ENCODE measurements around the gene MAGED1.

Gene MAGED1

GRCh38 chrX:51852096-51852495, 41.3 kb upstream of the MAGED1 start:
- no peaks in the 10 kb centered on the region for H3K9me2 ChIP-seq (replicated peaks; ENCODE audit: insufficient read depth, low read length)
- H4K20me1 ChIP-seq (ENCODE audit: insufficient read depth, low read length): no peaks in the 10 kb centered on the region
- no peak for DNase-seq
- H3K9me3 ChIP-seq (replicated peaks; ENCODE audit: insufficient read depth, low read length): no peaks in the 10 kb centered on the region
- H3K4me1 ChIP-seq (ENCODE audit: low read length): peaks cover 15% of the 10 kb centered on the region
- H3K79me2 ChIP-seq (ENCODE audit: low read length): no peaks in the 10 kb centered on the region
- 0 out of 2 replicates have a peak overlapping the region, but pooled peaks have one; percentile 51 for H2AFZ ChIP-seq (ENCODE audit: low read length)
- peak overlapping the region; percentile 46; the same call in 1 of the 2 replicates for H3K27ac ChIP-seq (ENCODE audit: low read length)
- peaks cover 11% of the 10 kb centered on the region; the same call in 1 of the 2 replicates for H3F3A ChIP-seq (ENCODE audit: insufficient read depth, low read length)
- TF ChIP-seq CTCF (IDR thresholded peaks at IDR 0.05; ENCODE audit: low read length): no peak
- no peak for TF ChIP-seq EZH2phosphoT487 (IDR thresholded peaks at IDR 0.05; ENCODE audit: low read length)
- no peak for TF ChIP-seq EZH2 (optimal IDR thresholded peaks at IDR 0.05; ENCODE audit: low read depth, low read length)
- peak overlapping the region; percentile 47 for H3K4me2 ChIP-seq (ENCODE audit: low read depth, low read length)
- no peak overlapping the region for H3K4me3 ChIP-seq (ENCODE audit: low read length)
- H3K9ac ChIP-seq (ENCODE audit: low read length): no peak overlapping the region
- H3K27me3 ChIP-seq (replicated peaks; ENCODE audit: insufficient read depth, low read length): no peaks in the 10 kb centered on the region
- H3K36me3 ChIP-seq (replicated peaks; ENCODE audit: insufficient read depth, low read length): no peaks in the 10 kb centered on the region

DNA sequence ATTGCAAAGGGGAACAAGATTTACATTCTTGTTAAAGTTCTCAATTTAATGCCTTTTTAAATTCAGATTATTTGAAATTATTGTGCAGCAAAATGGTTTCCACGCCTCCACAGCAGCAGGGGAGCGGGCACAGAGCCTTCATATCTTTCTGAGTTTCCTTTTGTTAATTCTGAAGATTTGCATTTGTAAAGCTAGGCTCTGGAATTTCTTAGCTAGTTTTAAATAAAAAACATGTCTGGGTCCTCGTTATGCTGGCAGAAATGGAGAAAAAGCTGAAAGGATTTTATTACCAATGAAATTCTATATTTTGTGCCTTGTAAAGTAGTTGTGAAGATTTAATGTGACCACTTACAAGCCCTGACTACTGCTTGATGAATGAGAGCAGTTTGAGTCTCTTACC, 40.8 kb upstream of the MAGED1 start:
- Histone ChIP-seq H3K9ac (ENCODE audit: low read length) (no peak overlapping the region), H3K27me3 (replicated peaks; ENCODE audit: insufficient read depth, low read length) (no peaks in the 10 kb centered on the region), H3K27ac (ENCODE audit: low read length) (no peak overlapping the region), H3K79me2 (ENCODE audit: low read length) (no peaks in the 10 kb centered on the region), H3K4me3 (ENCODE audit: low read length) (no peak overlapping the region), H3K9me2 (replicated peaks; ENCODE audit: insufficient read depth, low read length) (no peaks in the 10 kb centered on the region), H3K4me1 (ENCODE audit: low read length) (peaks cover 15% of the 10 kb centered on the region), H2AFZ (ENCODE audit: low read length) (no peak overlapping the region), H4K20me1 (ENCODE audit: insufficient read depth, low read length) (no peaks in the 10 kb centered on the region), H3K36me3 (replicated peaks; ENCODE audit: insufficient read depth, low read length) (no peaks in the 10 kb centered on the region), H3F3A (ENCODE audit: insufficient read depth, low read length) (peaks cover 11% of the 10 kb centered on the region; the same call in 1 of the 2 replicates), H3K4me2 (ENCODE audit: low read depth, low read length) (no peak overlapping the region), H3K9me3 (replicated peaks; ENCODE audit: insufficient read depth, low read length) (no peaks in the 10 kb centered on the region)
- TF ChIP-seq EZH2phosphoT487 (IDR thresholded peaks at IDR 0.05; ENCODE audit: low read length): no peak
- no peak for DNase-seq

- TF ChIP-seq EZH2 (optimal IDR thresholded peaks at IDR 0.05; ENCODE audit: low read depth, low read length): no peak
- no peak for TF ChIP-seq CTCF (IDR thresholded peaks at IDR 0.05; ENCODE audit: low read length)
- no peak for TF ChIP-seq EZH2phosphoT487 (IDR thresholded peaks at IDR 0.05; ENCODE audit: low read length)
- Histone ChIP-seq H3K79me2 (ENCODE audit: low read length) (no peaks in the 10 kb centered on the region), H3K9ac (ENCODE audit: low read length) (no peak overlapping the region), H3K4me1 (ENCODE audit: low read length) (peaks cover 15% of the 10 kb centered on the region), H3K36me3 (replicated peaks; ENCODE audit: insufficient read depth, low read length) (no peaks in the 10 kb centered on the region), H3K9me3 (replicated peaks; ENCODE audit: insufficient read depth, low read length) (no peaks in the 10 kb centered on the region), H3K27me3 (replicated peaks; ENCODE audit: insufficient read depth, low read length) (no peaks in the 10 kb centered on the region), H3F3A (ENCODE audit: insufficient read depth, low read length) (peaks cover 11% of the 10 kb centered on the region; the same call in 1 of the 2 replicates), H3K9me2 (replicated peaks; ENCODE audit: insufficient read depth, low read length) (no peaks in the 10 kb centered on the region), H3K4me3 (ENCODE audit: low read length) (no peak overlapping the region), H2AFZ (ENCODE audit: low read length) (no peak overlapping the region), H3K27ac (ENCODE audit: low read length) (no peak overlapping the region), H3K4me2 (ENCODE audit: low read depth, low read length) (no peak overlapping the region), H4K20me1 (ENCODE audit: insufficient read depth, low read length) (no peaks in the 10 kb centered on the region)
- DNase-seq: no peak
These were observed 40.2 kb upstream of the MAGED1 start for GRCh38 chrX:51853251-51853650.

DNA sequence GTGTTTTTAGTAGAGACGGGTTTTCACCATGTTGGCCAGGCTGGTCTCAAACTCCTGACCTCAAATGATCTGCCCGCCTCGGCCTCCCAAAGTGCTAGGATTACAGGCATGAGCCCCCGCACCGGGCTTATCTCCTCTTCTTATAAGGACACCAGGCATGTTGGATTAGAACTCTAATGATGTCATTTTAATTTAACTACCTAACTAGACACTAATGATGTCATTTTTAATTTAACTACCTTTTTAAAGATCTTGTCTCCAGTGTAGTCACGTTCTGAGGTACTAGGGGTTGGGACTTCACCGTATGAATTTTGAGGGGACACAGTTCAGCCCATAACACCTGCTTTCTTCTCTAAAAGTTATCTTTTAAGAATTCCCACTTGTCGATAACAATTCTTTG, 37.7 kb upstream of the MAGED1 start:
- Histone ChIP-seq H3K4me2 (ENCODE audit: low read depth, low read length) (no peak overlapping the region), H3K79me2 (ENCODE audit: low read length) (no peaks in the 10 kb centered on the region), H3K27ac (ENCODE audit: low read length) (no peak overlapping the region), H3F3A (ENCODE audit: insufficient read depth, low read length) (peaks cover 11% of the 10 kb centered on the region; the same call in 1 of the 2 replicates), H3K9me2 (replicated peaks; ENCODE audit: insufficient read depth, low read length) (no peaks in the 10 kb centered on the region), H3K36me3 (replicated peaks; ENCODE audit: insufficient read depth, low read length) (no peaks in the 10 kb centered on the region), H3K27me3 (replicated peaks; ENCODE audit: insufficient read depth, low read length) (no peaks in the 10 kb centered on the region), H4K20me1 (ENCODE audit: insufficient read depth, low read length) (no peaks in the 10 kb centered on the region), H3K4me3 (ENCODE audit: low read length) (no peak overlapping the region), H3K4me1 (ENCODE audit: low read length) (peaks cover 12% of the 10 kb centered on the region), H3K9ac (ENCODE audit: low read length) (no peak overlapping the region), H3K9me3 (replicated peaks; ENCODE audit: insufficient read depth, low read length) (no peaks in the 10 kb centered on the region), H2AFZ (ENCODE audit: low read length) (no peak overlapping the region)
- no peak for DNase-seq
- TF ChIP-seq CTCF (IDR thresholded peaks at IDR 0.05; ENCODE audit: low read length) (no peak), EZH2phosphoT487 (IDR thresholded peaks at IDR 0.05; ENCODE audit: low read length) (no peak), EZH2 (optimal IDR thresholded peaks at IDR 0.05; ENCODE audit: low read depth, low read length) (no peak)

All from MM.1S (cell line).